BJ (cell line): ENCODE data around the gene ATP7B. TPM values are rescaled to one million over a fixed set of nuclear protein-coding genes. Genes with fewer than 3 reads are reported as not detected.

Experiments used
- CTCF ChIA-PET: fragments of 350-600 bp; formaldehyde crosslinking; extraction: SDS; loops from one replicate; lab custom pipeline; 2021; ENCODE audit warnings: antibody characterized with exemption, inconsistent platforms; lab: Yijun Ruan, JAX
- POLR2A ChIA-PET: fragments of 300-600 bp; sonication (Branson Sonifier 250); formaldehyde crosslinking; extraction: SDS; loops from one replicate; lab custom pipeline; 2021; ENCODE audit warnings: antibody characterized with exemption; lab: Charles Lee
- DNase-seq: peaks from one replicate; pipeline ENCODE4 v3.0.0-alpha.2; 2011; ENCODE audit warnings: low read depth
- H3K27me3 ChIP-seq: 2 replicates; pipeline ENCODE4 v1.6.0; 2011; ENCODE audit warnings: low read length; ENCODE audit not compliant: control insufficient read depth, insufficient read depth
- H3K36me3 ChIP-seq: 2 replicates; pipeline ENCODE4 v1.5.1; 2011; ENCODE audit warnings: low read length; ENCODE audit not compliant: control insufficient read depth, insufficient read depth
- H3K4me3 ChIP-seq: 2 replicates; pipeline ENCODE4 v1.5.1; 2011; ENCODE audit warnings: low read depth, mild to moderate bottlenecking, control low read depth, low read length
- CTCF ChIP-seq: IDR thresholded peaks from 2 replicates; pipeline ENCODE4 v1.5.1; 2011; ENCODE audit warnings: low read depth, mild to moderate bottlenecking, control low read depth, inconsistent platforms, low read length, moderate library complexity; ENCODE audit not compliant: insufficient read depth
- polyA plus RNA-seq: library from polyadenylated mRNA; depleted of rRNA; stranded (reverse); fragments of >200 nt; gene quantifications from 2 replicates; pipeline ENCODE4 v1.2.3, GENCODE V29; 2011

ATP7B gene
- polyA plus RNA-seq, 1 experiment, result 2.5 TPM

DNA sequence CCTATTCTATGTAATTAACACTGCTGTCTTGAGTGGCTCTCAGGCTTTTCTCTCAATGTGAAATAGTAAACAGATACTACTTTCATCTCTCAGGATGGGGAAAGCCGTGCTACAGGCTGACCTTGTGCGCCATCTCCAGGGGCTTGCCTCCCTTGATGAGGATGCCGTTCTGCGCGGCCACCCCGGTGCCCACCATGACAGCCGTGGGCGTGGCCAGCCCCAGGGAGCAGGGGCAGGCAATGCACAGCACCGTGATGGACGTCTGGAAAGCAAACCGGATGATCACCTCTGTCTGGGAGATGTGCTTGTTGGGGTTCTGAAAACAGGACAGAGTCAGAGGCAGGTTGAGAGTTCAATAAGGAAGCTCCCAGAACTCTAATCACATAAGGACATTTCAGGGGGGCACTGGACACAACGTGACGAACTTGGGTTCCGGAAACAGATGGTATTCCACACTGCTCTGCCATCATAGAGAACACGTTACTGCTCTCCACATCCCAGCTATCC lies 65.0 kb downstream of the ATP7B start:
- H3K36me3 ChIP-seq, result no peaks in the 10 kb centered on the region
- ChIA-PET POLR2A (no interaction called here), CTCF (interaction anchor here (1.0 kb wide), 1 partner anchor 10 kb away, joined by 3 read pairs; no protein-coding TSS in a partner anchor)
- H3K4me3 ChIP-seq, result no peak overlapping the region
- no peak for DNase-seq
- H3K27me3 ChIP-seq, result no peaks in the 10 kb centered on the region
- no peak for TF ChIP-seq CTCF

- ChIA-PET POLR2A (no interaction called here), CTCF (no interaction called here)
- no peaks in the 10 kb centered on the region for H3K36me3 ChIP-seq
- DNase-seq, result no peak
- no peak overlapping the region for H3K4me3 ChIP-seq
- TF ChIP-seq CTCF, result no peak
- H3K27me3 ChIP-seq, result no peaks in the 10 kb centered on the region
Measured at GRCh38 chr13:51945149-51945548, 66.1 kb downstream of the ATP7B start.

GRCh38 chr13:51944428-51944827 lies 66.8 kb downstream of the ATP7B start:
- POLR2A ChIA-PET, result no interaction called here
- no peak for TF ChIP-seq CTCF
- CTCF ChIA-PET, result no interaction called here

GRCh38 chr13:51943721-51944120 lies 67.5 kb downstream of the ATP7B start:
- ChIA-PET CTCF (no interaction called here), POLR2A (no interaction called here)
- Histone ChIP-seq H3K27me3 (no peaks in the 10 kb centered on the region), H3K36me3 (no peaks in the 10 kb centered on the region), H3K4me3 (no peak overlapping the region)
- TF ChIP-seq CTCF, result no peak
- DNase-seq, result no peak

More at GRCh38 chr13:51944428-51944827, 66.8 kb downstream of the ATP7B start:
- Histone ChIP-seq H3K27me3 (no peaks in the 10 kb centered on the region), H3K36me3 (no peaks in the 10 kb centered on the region), H3K4me3 (no peak overlapping the region)
- no peak for DNase-seq

DNA sequence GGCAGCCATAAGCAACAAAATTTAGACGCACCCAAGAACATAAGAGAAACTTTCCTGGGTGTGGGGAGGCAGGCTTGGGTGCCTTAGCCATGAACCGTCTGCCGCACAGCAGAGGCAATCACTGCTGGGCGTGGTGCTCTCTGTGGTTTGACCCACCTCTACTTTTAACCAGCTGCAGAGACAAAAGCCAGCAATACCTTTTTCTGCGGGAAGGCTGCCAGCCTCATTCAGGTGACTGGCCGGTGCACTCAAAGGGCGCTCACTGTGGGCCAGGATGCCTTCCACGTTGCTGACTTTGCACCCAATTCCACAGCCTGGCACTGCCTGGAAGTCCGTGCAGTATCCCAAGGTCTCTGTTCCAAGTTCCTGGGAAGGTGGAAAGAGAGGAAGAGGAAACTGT lies 69.1 kb downstream of the ATP7B start:
- Histone ChIP-seq H3K36me3 (no peaks in the 10 kb centered on the region), H3K4me3 (no peak overlapping the region), H3K27me3 (no peaks in the 10 kb centered on the region)
- no peak for TF ChIP-seq CTCF
- ChIA-PET CTCF (no interaction called here), POLR2A (no interaction called here)
- no peak for DNase-seq
